Measurements from ENCODE around the gene INTS1. TPM values are rescaled to one million over a fixed set of nuclear protein-coding genes. Genes with fewer than 3 reads are reported as not detected.

Gene INTS1
- total and polyA plus RNA-seq, 10 of the 15 experiments (the other 5 are each of a cell fraction or from before 2014, with no cell fraction given), result 0.52 to 89.0 (median 15.1) TPM

DNA sequence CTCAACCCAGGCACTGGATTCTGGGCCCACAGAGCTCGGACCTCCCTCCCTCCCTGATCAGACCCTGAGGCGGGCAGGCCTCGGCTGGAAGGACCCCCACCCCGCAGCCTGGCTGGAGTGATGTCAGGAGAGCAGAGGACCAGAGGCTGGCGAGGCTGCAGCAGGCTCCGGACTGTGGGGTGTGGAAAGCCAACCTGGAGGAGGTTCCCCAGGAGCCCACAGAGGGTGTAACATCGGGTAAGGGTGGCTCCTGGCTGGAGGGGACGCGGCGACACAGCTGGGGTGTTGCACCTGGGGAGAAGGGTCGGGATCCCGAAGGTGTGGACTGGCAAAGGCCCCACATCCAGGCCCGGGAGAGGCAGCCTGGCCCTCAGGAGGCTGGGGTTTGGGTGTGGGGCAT is 36.0 kb downstream of the INTS1 start:
- FAIRE-seq (no peak), DNase-seq (ENCODE audit: low read depth, low spot score) (no peak), ATAC-seq (no peak)
- H3K4me1 ChIP-seq (ENCODE audit: control insufficient read depth, insufficient read depth, low read length), result no peaks in the 10 kb centered on the region
- ChIA-PET SMC1A (ENCODE audit: uncharacterized antibody, unreplicated experiment) (no interaction called here), CTCF (no interaction called here), RAD21 (ENCODE audit: unreplicated experiment) (interaction anchor here (0.6 kb wide), 1 partner anchor 33 kb away, joined by 3 read pairs; no protein-coding TSS in a partner anchor), POLR2A (no interaction called here)
- no peaks in the 10 kb centered on the region for H3K79me2 ChIP-seq (ENCODE audit: control insufficient read depth, insufficient read depth, low read length)
- H2AFZ ChIP-seq (ENCODE audit: control insufficient read depth, low read depth, low read length), result no peak overlapping the region
- no peak overlapping the region for H3K4me3 ChIP-seq
- no peaks in the 10 kb centered on the region for H3K27me3 ChIP-seq (replicated peaks in 1 of 2; ENCODE audit: control insufficient read depth in 2 of 2, insufficient read depth in 2 of 2, low read length in 1 of 2)
- H3K9me3 ChIP-seq (replicated peaks; ENCODE audit: control insufficient read depth, insufficient read depth, low read length), result no peaks in the 10 kb centered on the region
- intact Hi-C loops (cut with micrococcal nuclease; ENCODE audit: unreplicated experiment), result no loop called here
- H3K36me3 ChIP-seq (ENCODE audit: control insufficient read depth in 2 of 2, insufficient read depth in 2 of 2, low read length in 1 of 2), result peaks cover 0 to under 1% of the 10 kb centered on the region in 2 experiments; a peak in 2 of 4 replicates
- H4K20me1 ChIP-seq (ENCODE audit: control insufficient read depth, insufficient read depth), result no peaks in the 10 kb centered on the region
- 75% methylated on average over 13 of the region's 13 CpGs for WGBS (ENCODE audit: insufficient coverage, insufficient replicate concordance, low lambda C conversion rate, missing lambda C conversion rate)
- in situ Hi-C loops (cut with MboI), result no loop called here
- no peak overlapping the region for H3K4me2 ChIP-seq (ENCODE audit: control insufficient read depth, insufficient read depth)
- BruUV-seq (replicated peaks), result no TSS peak
- no peak overlapping the region for H3K9ac ChIP-seq (ENCODE audit: control insufficient read depth, insufficient read depth, low read length)
- TF ChIP-seq RCOR1 (conservative IDR thresholded peaks at IDR 0.05; ENCODE audit: low read depth, low read length) (no peak), ZZZ3 (IDR thresholded peaks at IDR 0.05; ENCODE audit: control insufficient read depth, insufficient read length, low read depth) (no peak), POLR2A (IDR thresholded peaks at IDR 0.05; ENCODE audit: low read depth, low read length) (peak; percentile 11; the same call in 1 of the 2 replicates)
- no peak overlapping the region for H3K27ac ChIP-seq (ENCODE audit: control insufficient read depth, insufficient read depth)

- DNase-seq (ENCODE audit: low read depth, low spot score), result no peak
- ATAC-seq, result peak; percentile 73
- Histone ChIP-seq H3K9ac (ENCODE audit: control insufficient read depth, insufficient read depth, low read length) (no peak overlapping the region), H3K27me3 (replicated peaks in 1 of 2; ENCODE audit: control insufficient read depth in 2 of 2, insufficient read depth in 2 of 2, low read length in 1 of 2) (no peaks in the 10 kb centered on the region), H3K4me1 (ENCODE audit: control insufficient read depth, insufficient read depth, low read length) (no peaks in the 10 kb centered on the region), H2AFZ (ENCODE audit: control insufficient read depth, low read depth, low read length) (no peak overlapping the region), H4K20me1 (ENCODE audit: control insufficient read depth, insufficient read depth) (no peaks in the 10 kb centered on the region), H3K79me2 (ENCODE audit: control insufficient read depth, insufficient read depth, low read length) (no peaks in the 10 kb centered on the region), H3K27ac (ENCODE audit: control insufficient read depth, insufficient read depth) (no peak overlapping the region), H3K36me3 (ENCODE audit: control insufficient read depth in 2 of 2, insufficient read depth in 2 of 2, low read length in 1 of 2) (no peaks in the 10 kb centered on the region; a peak in 1 of 4 replicates), H3K4me3 (no peak overlapping the region), H3K4me2 (ENCODE audit: control insufficient read depth, insufficient read depth) (no peak overlapping the region), H3K9me3 (replicated peaks; ENCODE audit: control insufficient read depth, insufficient read depth, low read length) (no peaks in the 10 kb centered on the region)
- 62% methylated on average over 17 of the region's 17 CpGs for WGBS (ENCODE audit: insufficient coverage, insufficient replicate concordance, low lambda C conversion rate, missing lambda C conversion rate)
- in situ Hi-C loops (cut with MboI), result no loop called here
- ChIA-PET RAD21 (ENCODE audit: unreplicated experiment) (no interaction called here), POLR2A (no interaction called here), SMC1A (ENCODE audit: uncharacterized antibody, unreplicated experiment) (no interaction called here), CTCF (interaction anchor here (1.0 to 1.2 kb wide), 2 partner anchors 8 to 34 kb away, joined by 3 read pairs; no protein-coding TSS in a partner anchor)
- FAIRE-seq, result no peak
- no TSS peak for BruUV-seq (replicated peaks)
- intact Hi-C loops (cut with micrococcal nuclease; ENCODE audit: unreplicated experiment), result no loop called here
- TF ChIP-seq, protein P1, sequence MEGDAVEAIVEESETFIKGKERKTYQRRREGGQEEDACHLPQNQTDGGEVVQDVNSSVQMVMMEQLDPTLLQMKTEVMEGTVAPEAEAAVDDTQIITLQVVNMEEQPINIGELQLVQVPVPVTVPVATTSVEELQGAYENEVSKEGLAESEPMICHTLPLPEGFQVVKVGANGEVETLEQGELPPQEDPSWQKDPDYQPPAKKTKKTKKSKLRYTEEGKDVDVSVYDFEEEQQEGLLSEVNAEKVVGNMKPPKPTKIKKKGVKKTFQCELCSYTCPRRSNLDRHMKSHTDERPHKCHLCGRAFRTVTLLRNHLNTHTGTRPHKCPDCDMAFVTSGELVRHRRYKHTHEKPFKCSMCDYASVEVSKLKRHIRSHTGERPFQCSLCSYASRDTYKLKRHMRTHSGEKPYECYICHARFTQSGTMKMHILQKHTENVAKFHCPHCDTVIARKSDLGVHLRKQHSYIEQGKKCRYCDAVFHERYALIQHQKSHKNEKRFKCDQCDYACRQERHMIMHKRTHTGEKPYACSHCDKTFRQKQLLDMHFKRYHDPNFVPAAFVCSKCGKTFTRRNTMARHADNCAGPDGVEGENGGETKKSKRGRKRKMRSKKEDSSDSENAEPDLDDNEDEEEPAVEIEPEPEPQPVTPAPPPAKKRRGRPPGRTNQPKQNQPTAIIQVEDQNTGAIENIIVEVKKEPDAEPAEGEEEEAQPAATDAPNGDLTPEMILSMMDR (IDR thresholded peaks at IDR 0.05 in 2 of 3, conservative IDR thresholded peaks at IDR 0.05 in 1 of 3; ENCODE audit: control insufficient read depth in 2 of 3, extremely low read depth in 1 of 3, insufficient read depth in 1 of 3, low read depth in 3 of 3, low read length in 3 of 3), result peak in 1 of 3 experiments; percentile 30; a peak in 2 of 6 replicates
- TF ChIP-seq, protein P2, sequence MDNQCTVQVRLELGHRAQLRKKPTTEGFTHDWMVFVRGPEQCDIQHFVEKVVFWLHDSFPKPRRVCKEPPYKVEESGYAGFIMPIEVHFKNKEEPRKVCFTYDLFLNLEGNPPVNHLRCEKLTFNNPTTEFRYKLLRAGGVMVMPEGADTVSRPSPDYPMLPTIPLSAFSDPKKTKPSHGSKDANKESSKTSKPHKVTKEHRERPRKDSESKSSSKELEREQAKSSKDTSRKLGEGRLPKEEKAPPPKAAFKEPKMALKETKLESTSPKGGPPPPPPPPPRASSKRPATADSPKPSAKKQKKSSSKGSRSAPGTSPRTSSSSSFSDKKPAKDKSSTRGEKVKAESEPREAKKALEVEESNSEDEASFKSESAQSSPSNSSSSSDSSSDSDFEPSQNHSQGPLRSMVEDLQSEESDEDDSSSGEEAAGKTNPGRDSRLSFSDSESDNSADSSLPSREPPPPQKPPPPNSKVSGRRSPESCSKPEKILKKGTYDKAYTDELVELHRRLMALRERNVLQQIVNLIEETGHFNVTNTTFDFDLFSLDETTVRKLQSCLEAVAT (IDR thresholded peaks at IDR 0.05), result no peak
Observed at GRCh38 chr7:1466524-1467271, 37.5 kb downstream of the INTS1 start.

Data from GM12878 (cell line).